GM19099 (cell line): Measurements from ENCODE around the gene CYP11A1.

Source experiments
- POLR2A ChIP-seq: IDR thresholded peaks from 3 replicates; pipeline ENCODE4 v1.6.1; 2011; ENCODE audit warnings: low read depth; ENCODE audit not compliant: insufficient read length; ENCODE audit errors: extremely low read depth

The CYP11A1 gene

DNA sequence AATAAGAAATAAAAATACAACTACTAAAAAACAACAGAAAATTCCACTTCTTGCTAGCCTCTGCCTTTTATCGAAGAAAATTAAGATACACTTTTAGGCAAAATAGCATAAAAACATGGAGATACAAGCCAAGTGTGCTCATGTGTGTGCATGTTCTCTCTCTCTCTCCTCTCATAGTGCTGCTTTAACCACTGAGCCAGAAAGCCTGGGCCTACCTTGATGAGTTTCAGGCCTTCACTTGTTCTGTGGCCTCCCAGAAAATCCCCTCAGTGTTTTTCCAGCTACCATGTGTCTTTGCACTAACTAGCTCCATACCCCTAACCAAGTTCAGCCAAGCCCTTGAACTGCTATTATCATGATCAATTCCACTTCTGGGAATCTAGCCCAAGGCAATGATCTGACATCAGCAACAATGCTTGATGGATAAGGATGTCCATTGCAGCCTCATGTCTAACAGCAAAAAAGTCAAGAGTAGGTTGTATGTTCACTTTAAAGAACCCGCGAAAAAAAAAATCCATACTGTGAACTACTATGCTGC is 18.1 kb downstream of the CYP11A1 start:
- TF ChIP-seq POLR2A = no peak

DNA sequence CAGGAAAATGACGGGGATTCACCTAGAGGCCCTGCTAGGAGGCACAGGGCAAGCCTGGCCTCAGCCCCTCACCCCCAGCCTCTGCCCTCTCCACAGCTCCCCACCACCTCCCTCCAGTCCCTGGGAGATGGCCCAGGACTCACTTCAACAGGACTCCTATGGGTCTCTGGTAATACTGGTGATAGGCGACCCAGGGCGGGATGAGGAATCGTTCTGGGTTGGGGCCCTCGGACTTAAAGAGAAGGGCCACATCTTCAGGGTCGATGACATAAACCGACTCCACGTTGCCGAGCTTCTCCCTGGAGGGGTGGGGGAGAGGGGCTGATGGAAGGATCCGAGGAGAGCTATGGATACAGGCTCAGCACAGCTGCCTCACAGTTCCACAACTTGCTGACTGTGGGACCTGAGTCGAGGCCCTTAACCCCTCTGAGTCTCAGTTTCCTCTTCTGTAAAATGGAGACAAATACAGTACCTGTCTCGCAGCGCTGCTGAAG is 19.6 kb downstream of the CYP11A1 start:
- no peak for TF ChIP-seq POLR2A

DNA sequence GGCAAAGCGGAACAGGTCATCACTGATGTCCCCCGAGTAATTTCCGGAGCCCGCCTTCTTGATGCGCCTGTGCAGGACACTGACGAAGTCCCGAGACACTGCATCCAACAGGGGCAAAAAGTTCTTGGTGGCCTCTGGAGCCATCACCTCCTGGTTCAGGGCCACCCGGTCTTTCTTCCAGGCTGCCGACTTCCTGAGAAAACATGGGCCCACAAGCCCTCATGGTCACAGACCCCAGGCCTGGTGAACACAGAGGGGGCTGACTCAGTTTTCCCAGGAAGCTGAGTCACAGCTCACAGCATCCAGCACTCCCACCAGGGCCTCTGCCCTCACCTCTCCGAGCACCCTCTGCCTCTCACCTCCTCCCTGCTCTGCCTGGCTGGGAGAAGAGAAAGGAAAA is 22.4 kb downstream of the CYP11A1 start:
- no peak for TF ChIP-seq POLR2A

DNA sequence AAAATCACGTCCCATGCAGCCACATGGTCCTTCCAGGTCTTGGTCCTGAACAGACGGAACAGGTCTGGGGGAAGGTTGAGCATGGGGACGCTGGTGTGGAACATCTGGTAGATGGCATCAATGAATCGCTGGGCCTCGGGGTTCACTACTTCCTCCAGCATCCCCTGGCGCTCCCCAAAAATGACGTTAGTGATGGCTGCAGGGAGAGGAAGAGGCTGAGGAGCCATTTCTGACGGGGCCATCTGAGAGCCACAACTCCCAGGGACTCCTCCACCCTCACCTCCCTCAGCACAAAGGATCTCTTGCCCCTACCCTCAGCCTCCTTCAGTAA is 23.7 kb downstream of the CYP11A1 start:
- TF ChIP-seq POLR2A = no peak

DNA sequence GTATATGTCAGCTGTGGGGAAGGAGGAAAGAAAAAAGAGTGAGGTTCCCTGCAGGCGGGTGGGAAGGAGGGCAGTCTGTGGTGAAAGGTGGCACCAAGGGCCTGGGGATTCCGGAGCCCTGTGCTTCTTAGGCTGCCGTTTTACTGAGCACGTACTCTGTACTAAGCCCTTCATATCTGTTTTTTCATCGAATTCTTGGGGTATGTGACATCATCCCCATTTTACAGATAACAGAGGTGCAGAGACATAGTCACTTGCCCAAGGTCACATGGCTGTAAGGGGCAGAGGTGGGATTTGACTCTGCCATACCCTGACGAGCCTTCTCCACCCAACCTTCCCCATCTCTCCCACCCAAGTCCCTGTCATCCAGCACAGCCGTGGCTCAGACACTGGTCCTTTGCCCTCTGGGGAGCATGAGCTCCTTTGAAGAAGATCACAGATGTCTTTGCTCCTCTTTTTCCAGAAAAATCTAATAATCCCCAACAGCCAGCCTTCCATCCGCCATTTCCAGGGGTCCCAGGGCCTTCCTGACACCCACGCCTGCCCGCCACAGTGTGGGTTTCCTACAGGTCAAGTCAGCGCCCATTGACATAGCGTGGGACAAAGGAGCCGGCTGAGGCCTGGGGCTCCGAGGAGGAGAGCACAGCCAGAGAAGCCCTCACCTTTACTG is 24.2 kb downstream of the CYP11A1 start:
- no peak for TF ChIP-seq POLR2A

DNA sequence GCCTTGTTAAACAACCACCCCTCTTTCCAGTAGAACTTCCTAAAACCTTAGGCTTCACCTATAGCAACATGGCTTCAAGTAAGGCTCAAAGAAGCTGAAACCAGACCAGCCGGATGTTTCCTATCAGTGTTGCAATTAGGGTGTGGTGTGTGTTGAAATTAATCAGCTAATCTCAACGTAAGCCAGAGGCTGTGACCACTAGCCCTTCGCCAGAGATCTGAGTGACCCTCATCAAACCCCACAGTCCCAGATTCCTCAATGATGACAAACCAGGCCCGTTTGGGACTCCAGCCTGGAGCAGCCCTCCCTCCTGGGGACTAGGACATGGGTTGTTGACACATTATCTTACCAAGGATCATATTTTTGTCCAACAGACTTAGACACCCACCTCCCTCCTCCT is 27.3 kb downstream of the CYP11A1 start:
- TF ChIP-seq POLR2A = no peak

DNA sequence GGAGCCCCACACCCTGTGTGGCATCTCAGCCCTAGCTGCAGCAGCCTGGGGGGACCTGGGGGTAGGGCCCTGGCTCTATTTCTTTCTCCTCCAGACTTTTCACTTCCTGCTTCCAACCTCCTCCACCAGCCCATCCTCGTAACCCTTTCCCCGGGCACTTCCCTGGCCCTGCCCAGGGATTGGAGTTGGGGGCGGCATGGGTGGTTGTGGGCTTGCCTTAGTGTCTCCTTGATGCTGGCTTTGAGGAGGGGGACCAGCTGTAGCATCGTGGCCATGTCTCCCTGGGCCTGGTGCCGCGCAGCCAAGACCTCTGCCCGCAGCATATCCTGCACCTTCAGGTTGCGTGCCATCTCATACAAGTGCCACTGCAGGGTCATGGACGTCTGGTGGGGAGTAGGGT is 28.1 kb downstream of the CYP11A1 start:
- no peak for TF ChIP-seq POLR2A

DNA sequence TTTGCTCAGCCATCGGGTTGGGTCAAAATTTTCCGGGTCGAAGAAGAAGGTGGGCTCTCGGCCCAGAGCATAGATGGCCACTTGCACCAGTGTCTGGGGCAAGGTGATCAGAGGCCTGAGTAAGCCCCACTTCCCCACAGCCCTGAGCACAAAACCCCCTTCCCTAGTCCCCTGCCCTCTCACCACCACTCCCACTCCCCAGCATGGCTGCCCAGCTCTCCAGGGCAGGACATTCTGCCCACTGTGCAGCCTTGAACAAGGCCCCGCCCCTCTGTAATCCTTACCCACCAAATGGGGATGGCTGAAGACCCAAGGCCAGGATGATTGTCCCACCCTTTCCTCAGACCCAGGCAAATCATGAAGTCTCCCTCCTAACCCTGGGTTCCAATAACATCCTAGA is 28.8 kb downstream of the CYP11A1 start:
- TF ChIP-seq POLR2A = no peak

DNA sequence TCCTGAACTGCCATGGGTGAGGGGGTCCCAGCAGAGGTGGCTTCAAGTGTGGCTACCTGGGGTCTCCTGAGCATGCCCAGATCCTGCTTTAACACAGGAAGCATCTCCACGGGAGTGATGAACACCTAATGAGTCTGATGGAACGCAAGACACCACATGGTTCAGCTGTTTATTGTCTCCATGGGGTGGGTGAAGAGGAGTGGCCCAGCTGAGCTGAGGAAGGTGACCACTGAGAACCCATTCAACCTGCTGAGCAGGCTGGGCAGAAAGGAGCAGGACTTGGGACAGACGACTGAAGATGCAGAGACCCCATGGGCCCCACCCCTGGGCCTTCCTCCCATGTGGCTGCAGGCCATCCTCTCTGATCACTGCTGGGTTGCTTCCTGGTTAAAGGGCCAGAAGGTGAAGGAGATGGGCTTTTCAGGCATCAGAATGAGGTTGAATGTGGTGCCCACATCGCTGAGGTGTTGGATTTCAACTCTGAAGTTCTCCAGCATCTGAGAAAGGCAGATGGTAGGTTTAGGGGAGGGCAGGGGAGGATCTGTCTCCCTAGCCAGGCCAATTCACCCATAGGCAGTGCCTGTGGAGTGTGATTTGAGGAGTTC is 29.7 kb downstream of the CYP11A1 start:
- TF ChIP-seq POLR2A = no peak

DNA sequence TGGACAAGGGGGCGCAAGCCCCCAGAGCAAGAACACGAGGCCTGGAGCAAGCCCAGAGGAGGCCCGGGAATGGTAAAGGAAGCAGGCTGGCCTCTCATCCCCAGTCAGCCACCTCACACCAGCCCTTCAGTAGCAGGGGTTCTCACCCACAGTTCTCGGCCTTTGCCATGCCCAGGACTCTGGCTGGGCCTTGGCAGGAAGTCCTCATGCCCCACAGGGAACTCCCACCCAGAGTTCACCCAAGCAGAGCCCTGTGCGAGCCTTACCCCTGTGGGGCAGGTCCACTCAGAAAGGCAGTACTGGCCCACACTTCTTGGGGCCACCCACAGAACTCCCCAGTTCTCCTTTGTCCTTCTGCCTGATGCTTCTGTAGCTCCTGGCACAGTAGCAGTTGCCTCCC is 30.3 kb downstream of the CYP11A1 start:
- no peak for TF ChIP-seq POLR2A

DNA sequence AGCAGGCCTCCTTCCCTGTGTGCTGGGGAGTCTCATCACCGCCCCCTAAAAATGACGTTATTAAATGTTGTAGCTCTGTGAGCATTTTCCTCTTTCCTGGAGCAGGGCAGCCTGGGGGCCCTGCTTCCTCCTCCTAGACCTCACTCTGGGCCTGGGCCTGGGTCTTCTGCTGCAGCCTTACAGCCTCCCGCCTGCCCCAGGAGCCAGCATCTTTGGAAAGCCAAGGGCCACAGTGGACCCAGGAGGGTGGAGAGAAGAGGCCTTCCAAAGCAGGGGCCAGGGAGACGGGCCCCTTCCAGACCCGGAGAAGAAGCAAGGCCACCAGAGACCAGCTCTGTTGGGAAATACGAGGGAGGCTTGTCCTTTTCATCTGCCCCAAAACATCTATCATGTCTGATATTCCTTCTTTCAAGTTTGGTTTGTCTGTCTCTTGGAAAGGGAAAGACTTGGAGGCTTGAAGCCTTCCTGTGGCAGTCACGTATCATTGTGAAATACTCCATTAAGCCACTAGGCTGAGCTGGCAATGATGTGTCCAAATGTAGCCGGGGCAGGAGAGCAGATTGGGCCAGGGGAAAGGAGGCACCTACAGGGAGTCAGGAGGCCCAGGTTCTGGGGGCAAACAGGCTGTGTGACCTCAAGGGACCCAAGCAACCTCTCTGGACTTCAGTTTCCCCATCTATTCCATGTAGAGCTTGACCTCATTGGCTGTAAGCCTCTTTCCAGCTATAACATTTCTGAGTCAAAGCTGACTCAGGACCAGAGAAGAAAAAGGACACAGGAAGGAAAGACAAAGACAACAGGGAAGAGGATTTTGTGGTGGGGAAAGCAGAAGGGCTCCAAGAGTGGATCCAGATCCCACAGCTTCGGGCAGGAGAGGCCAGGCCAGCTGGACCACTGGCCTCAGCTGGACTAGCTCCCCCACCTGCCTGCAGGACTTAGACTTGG is 31.1 kb downstream of the CYP11A1 start:
- TF ChIP-seq POLR2A = no peak

DNA sequence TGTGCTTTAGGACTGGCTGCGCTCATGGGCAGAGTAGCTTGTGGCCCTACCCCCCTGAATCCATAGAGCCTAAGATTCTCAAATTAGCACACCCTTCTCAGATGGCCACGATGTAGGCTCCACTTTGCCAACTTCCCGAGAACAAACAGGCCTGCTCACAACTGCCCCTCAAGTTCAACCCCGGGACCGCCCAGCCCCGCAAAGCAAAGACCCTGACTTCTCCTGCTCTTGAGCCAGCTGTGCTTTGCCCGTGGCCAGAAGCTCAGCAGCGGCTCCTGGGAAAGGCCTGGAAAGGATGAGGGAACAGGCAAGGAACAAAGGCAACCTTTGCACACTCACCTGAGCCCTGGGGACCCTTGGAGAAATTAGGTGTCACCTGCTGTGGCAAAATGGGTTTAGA is 32.0 kb downstream of the CYP11A1 start:
- TF ChIP-seq POLR2A = no peak

DNA sequence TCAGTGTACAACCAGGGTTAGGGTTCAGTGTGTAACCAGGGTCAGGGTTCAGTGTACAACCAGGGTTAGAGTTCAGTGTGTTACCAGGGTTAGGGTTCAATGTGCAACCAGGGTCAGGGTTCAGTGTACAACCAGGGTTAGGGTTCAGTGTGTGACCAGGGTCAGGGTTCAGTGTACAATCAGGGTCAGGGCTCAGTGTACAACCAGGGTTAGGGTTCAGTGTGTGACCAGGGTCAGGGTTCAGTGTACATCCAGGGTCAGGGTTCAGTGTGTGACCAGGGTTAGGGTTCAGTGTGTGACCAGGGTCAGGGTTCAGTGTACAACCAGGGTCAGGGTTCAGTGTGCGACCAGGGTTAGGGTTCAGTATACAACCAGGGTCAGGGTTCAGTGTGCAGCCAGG is 33.3 kb downstream of the CYP11A1 start:
- no peak for TF ChIP-seq POLR2A

DNA sequence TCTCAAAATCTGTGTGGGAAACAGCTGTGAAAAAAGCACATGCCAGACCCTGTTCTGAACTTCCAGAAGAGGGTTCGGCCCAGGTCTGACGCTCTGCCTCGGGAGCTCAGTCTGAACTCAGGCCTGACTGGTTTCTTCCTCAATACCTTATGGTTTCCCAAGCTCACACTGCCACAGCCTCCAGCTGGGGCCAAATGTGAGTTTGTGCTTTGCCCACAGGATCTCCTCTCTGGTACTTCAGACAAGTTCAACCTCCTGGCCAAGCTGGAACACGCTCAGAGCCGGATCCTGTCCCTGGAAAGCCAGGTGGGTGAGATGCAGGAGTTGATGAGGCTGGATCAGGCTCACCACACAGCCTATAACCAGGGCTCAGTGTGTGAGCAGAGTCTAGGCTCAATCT is 33.8 kb downstream of the CYP11A1 start:
- TF ChIP-seq POLR2A = no peak

DNA sequence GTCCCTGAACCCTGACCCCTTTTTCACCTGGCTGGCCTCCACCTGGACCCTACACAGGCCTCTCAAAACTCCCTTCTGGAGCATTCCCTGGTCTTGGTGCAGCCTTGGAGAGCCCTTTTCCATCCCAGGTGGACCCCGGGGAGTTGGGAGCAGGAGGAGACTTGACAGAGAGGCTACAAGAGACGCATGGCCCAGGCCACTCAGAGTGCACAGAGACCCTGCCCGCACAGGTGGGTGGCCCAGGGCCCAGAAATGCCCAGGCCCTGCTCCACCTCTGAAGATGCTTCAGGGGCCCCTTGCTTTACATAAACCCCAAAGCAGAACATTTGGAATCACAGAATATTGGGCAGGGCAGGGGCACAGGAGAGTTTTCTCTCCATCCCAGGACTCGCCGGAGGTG is 34.4 kb downstream of the CYP11A1 start:
- no peak for TF ChIP-seq POLR2A
